Adrenal gland (tissue), 12 donors: ENCODE results near the gene SYNE2. TPM values are rescaled to one million over a fixed set of nuclear protein-coding genes. Genes with fewer than 3 reads are reported as not detected.
"Not testable (repeated sequence)": the region's sequence is repeated elsewhere in the genome, so short reads cannot be mapped to it uniquely, and the experiment has no call there.

Experiments
- DNase-seq, 7 donors: peaks; one replicate each; pipeline ENCODE4 v3.0.0-alpha.2; 2019 to 2020
- H3K27ac ChIP-seq, 5 donors: fragments of 200-600 bp; sonication (generic) in 4 of 5; 1 replicate in 3 of 5; 2 replicates in 2 of 5; pipeline versions ENCODE4 v1.5.1 to v1.8.0; 2016 to 2020; ENCODE audit warnings: mild to moderate bottlenecking in 1 of 5
- H3K27me3 ChIP-seq: fragments of 200-600 bp; 2 replicates; pipeline ENCODE4 v1.8.0; 2021
- H3K36me3 ChIP-seq, 2 donors: fragments of 200-600 bp; replicated peaks in 1 of 2; 1 replicate in 1 of 2; 2 replicates in 1 of 2; pipeline versions ENCODE4 v1.5.1 to v1.8.0; 2018 to 2022
- H3K4me1 ChIP-seq, 2 donors: fragments of 200-600 bp; replicated peaks in 1 of 2; 1 replicate in 1 of 2; 2 replicates in 1 of 2; pipeline versions ENCODE4 v1.5.1 to v1.8.0; 2018 to 2021
- H3K4me3 ChIP-seq, 4 donors: fragments of 200-600 bp; sonication (generic) in 3 of 4; one replicate each; pipeline ENCODE4 v1.5.1; 2016 to 2018
- H3K9me3 ChIP-seq, 3 donors: fragments of 200-600 bp; sonication (generic) in 1 of 3; replicated peaks in 1 of 3; 1 replicate in 2 of 3; 2 replicates in 1 of 3; pipeline versions ENCODE4 v1.5.1 to v1.8.0; 2016 to 2021
- POLR2A ChIP-seq, 2 donors: fragments of 450-650 bp; IDR thresholded peaks; one replicate each; pipeline ENCODE4 v1.6.1; 2017; ENCODE audit warnings: antibody characterized with exemption in 2 of 2, mild to moderate bottlenecking in 2 of 2, moderate library complexity in 1 of 2
- WGBS, 4 donors: extraction: QIAGEN DNeasy Blood & Tissue Kit in 2 of 4; methylation state at CpG; one replicate each; pipeline versions ENCODE4 v1.1.5 to v1.1.7; 2013 to 2017; 5-methylcytosine and 5-hydroxymethylcytosine counted together
- intact Hi-C, 2 donors: fragments of 100-400 bp; cut with DNase I; formaldehyde crosslinking; loops; one replicate each; pipeline versions ENCODE4 v1.14.1 to v1.15.0; 2022 to 2023
- polyA plus RNA-seq, 3 donors: library from polyadenylated mRNA; stranded (reverse); fragments of 200-250 nt in 2 of 3; fragments of 350-450 nt in 1 of 3; fragmentation: Illumina TruSeq in 1 of 3; extraction: RNeasy Lipid Tissue Mini Kit (QIAGEN cat#74804) in 1 of 3; gene quantifications; one replicate each; pipeline ENCODE4 v1.2.3, GENCODE V29; 2013 to 2014
- total RNA-seq, 9 donors: library from RNA; depleted of rRNA in 4 of 9; stranded (reverse); fragments of >200 nt in 4 of 9; fragments of 120-200 nt in 1 of 9; fragmentation: NEBNext Ultra II Directional in 1 of 9; extraction: Animal tissue kit (Norgen Biotek cat#: 25700) in 1 of 9; gene quantifications; one replicate each; pipeline versions ENCODE4 v1.1.0 to v1.2.4, GENCODE V29; 2013 to 2023
- TF ChIP-seq, protein P1 (sequence below), 6 experiments: fragments of 450-650 bp in 4 of 6; fragments of 200-600 bp in 2 of 6; sonication (generic) in 1 of 6; IDR thresholded peaks; 1 replicate in 5 of 6; 2 replicates in 1 of 6; pipeline versions ENCODE4 v1.5.1 to v1.8.0; 2016 to 2021; ENCODE audit warnings: antibody characterized with exemption in 6 of 6, mild to moderate bottlenecking in 2 of 6, moderate library complexity in 1 of 6
- donor health status: healthy with polysubstance abuse.
- donor health status: Bipolar disorder and iron deficiency.
- donor health status: DM: yes; HTN: yes; CAD: no.
- donor health status: DM: no; HTN: no; CAD: no.
- donor health status: DM: no; HTN: no; CAD: no.
- donor health status: DM: yes; HTN: yes; CAD: no.

The SYNE2 gene
- total and polyA plus RNA-seq, 12 donors, result 21.4 to 140 (median 56.1) TPM

DNA sequence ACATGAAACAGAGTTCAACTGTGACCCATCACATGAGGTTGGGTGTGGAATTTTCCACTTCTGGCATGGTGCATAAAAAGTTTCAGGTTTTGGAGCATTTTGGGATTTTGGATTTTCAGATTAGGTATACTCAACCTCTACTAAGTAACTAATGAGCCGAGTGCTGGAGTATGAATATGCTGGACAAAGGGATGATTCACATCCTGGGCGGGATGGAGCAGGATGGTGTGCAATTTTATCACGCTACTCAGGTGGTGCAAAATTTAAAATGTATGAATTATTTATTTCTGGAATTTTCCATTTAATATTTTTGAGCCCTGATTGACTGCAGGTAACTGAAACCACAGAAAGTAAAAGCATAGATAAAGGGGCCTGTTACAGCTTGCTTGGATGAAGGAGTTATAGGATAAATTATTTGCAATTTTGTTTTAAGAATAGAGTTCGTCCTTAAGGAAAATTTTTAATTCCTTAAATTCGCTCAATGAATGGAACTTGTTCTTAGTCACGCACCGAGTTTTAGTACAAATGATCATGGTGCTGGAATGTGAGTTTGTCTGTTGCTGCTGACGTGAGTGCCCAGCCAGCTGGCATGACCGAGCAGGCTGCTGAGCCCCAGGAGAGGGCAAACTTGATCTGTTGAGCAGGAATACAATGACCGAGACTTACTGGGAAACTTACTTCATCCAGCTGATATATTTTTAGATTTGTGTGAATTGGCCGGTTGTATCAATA, 265.0 kb downstream of the SYNE2 start:
- Histone ChIP-seq H3K4me1 (no peaks in the 10 kb centered on the region), H3K27ac (no peak overlapping the region), H3K27me3 (no peaks in the 10 kb centered on the region), H3K9me3 (no peaks in the 10 kb centered on the region), H3K36me3 (peaks cover 0 to 7% of the 10 kb centered on the region in 2 donors), H3K4me3 (no peak overlapping the region)
- DNase-seq, result no peak
- TF ChIP-seq POLR2A (IDR thresholded peaks at IDR 0.05), result no peak
- TF ChIP-seq, protein P1, sequence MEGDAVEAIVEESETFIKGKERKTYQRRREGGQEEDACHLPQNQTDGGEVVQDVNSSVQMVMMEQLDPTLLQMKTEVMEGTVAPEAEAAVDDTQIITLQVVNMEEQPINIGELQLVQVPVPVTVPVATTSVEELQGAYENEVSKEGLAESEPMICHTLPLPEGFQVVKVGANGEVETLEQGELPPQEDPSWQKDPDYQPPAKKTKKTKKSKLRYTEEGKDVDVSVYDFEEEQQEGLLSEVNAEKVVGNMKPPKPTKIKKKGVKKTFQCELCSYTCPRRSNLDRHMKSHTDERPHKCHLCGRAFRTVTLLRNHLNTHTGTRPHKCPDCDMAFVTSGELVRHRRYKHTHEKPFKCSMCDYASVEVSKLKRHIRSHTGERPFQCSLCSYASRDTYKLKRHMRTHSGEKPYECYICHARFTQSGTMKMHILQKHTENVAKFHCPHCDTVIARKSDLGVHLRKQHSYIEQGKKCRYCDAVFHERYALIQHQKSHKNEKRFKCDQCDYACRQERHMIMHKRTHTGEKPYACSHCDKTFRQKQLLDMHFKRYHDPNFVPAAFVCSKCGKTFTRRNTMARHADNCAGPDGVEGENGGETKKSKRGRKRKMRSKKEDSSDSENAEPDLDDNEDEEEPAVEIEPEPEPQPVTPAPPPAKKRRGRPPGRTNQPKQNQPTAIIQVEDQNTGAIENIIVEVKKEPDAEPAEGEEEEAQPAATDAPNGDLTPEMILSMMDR (IDR thresholded peaks at IDR 0.05), result no peak
- intact Hi-C loops, result no loop called here
- WGBS, 4 donors, result 90 to 96% (median 94%) methylated on average over 11 of the region's 11 CpGs

DNA sequence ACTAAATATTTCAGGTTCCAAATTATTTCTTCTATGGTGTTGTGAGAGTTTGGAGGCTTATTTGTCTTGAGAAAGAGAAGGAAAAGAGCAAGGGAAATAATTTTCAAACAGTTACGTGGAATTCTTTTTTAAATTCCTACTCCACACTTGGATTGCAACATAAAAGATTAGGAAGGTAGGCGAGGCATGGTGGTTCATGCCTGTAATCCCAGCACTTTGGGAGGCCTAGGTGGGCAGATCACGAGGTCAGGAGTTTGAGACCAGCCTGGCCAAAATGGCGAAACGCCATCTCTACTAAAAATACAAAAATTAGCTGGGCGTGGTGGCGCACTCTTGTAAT, 265.6 kb downstream of the SYNE2 start:
- H3K27ac ChIP-seq, H3K4me3 ChIP-seq, intact Hi-C loops, DNase-seq, H3K4me1 ChIP-seq, H3K9me3 ChIP-seq, H3K27me3 ChIP-seq, H3K36me3 ChIP-seq: not testable (repeated sequence)
- WGBS, 4 donors, result 94 to 95% (median 95%) methylated on average over 7 of the region's 7 CpGs

DNA sequence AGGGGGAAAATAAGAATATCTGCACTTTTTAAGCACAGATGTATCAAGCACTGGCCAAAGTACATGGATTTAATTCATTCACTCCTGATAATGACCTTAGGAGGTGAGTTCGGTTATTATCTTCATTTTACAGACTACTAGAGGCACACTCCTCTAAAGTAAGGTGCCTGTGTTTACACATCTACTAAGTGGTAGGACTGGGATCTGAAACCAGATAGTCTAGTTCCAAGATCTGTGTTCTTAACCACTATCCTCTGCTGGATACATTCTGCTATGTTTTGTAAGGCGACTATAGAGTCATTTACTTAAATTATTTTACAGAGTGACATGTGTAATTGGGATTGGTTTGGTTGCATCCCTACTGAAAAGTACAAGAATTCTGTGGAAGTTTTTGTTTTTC, 266.1 kb downstream of the SYNE2 start:
- peaks cover 0 to 7% of the 10 kb centered on the region in 2 donors for H3K36me3 ChIP-seq
- intact Hi-C loops, result no loop called here
- no peak overlapping the region for H3K27ac ChIP-seq

DNA sequence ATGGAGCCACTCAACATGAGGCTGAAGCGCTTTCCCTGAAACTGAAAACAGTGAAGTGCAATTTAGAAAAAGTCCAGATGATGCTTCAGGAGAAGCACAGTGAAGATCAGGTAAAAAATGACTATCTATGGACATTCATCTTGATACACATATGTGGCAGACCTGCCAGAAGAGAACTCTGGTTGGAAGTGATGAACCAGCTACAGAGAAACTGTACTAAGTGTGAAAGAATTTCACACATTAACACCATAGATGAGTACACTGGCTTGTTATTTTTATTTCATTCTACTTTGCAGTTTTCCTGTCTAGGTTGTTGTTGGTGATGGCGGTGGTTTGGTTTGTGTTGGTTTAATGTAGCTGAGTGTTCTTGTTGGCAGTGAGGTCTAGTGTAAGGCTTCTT, 266.7 kb downstream of the SYNE2 start:
- 98 to 100% (median 98%) methylated on average over 2 of the region's 2 CpGs for WGBS, 4 donors
- peaks cover 0 to 7% of the 10 kb centered on the region in 2 donors for H3K36me3 ChIP-seq
- no peak overlapping the region for H3K27ac ChIP-seq
- H3K4me3 ChIP-seq, result no peak overlapping the region
- no peak for DNase-seq
- TF ChIP-seq POLR2A (IDR thresholded peaks at IDR 0.05), result no peak
- TF ChIP-seq, protein P1 (IDR thresholded peaks at IDR 0.05), result no peak
- H3K4me1 ChIP-seq, result no peaks in the 10 kb centered on the region
- H3K27me3 ChIP-seq, result no peaks in the 10 kb centered on the region
- intact Hi-C loops, result no loop called here
- no peaks in the 10 kb centered on the region for H3K9me3 ChIP-seq

More for the DNA sequence above, 266.1 kb downstream of the SYNE2 start:
- Histone ChIP-seq H3K9me3 (no peaks in the 10 kb centered on the region), H3K27me3 (no peaks in the 10 kb centered on the region), H3K4me1 (no peaks in the 10 kb centered on the region), H3K4me3 (no peak overlapping the region)
- no peak for TF ChIP-seq POLR2A (IDR thresholded peaks at IDR 0.05)
- TF ChIP-seq, protein P1 (IDR thresholded peaks at IDR 0.05), result no peak
- no peak for DNase-seq
- 88 to 100% (median 98%) methylated on average over 2 of the region's 2 CpGs for WGBS, 4 donors

DNA sequence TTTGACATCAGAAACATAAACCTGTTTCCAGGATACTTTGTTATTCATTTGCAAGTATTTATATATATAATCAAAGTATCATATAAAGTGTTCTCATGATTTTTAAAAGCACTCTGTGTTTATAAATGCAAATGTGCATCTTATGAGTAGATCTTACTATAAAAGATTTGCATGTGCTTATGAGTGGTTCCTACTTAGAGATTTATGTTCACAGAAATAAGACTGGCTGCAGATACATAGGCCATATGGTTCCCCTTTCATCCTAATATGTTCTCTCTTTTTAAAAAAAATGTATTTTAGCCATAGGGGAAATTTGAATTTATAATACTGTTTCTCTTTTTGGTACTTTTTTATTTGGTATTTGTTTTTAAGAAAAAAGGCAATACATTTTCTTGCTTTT, 267.2 kb downstream of the SYNE2 start:
- H3K27ac ChIP-seq, result no peak overlapping the region
- H3K36me3 ChIP-seq, result peaks cover 0 to 8% of the 10 kb centered on the region in 2 donors
- no peaks in the 10 kb centered on the region for H3K4me1 ChIP-seq
- H3K4me3 ChIP-seq, result no peak overlapping the region
- TF ChIP-seq, protein P1 (IDR thresholded peaks at IDR 0.05), result no peak
- TF ChIP-seq POLR2A (IDR thresholded peaks at IDR 0.05), result no peak
- no peaks in the 10 kb centered on the region for H3K9me3 ChIP-seq
- no peak for DNase-seq
- intact Hi-C loops, result no loop called here
- no peaks in the 10 kb centered on the region for H3K27me3 ChIP-seq
